Measurements from ENCODE around the gene NEU4. TPM values are rescaled to one million over a fixed set of nuclear protein-coding genes. Genes with fewer than 3 reads are reported as not detected.
"Not testable (repeated sequence)": the region's sequence is repeated elsewhere in the genome, so short reads cannot be mapped to it uniquely, and the experiment has no call there.

The NEU4 gene
- total RNA-seq, 1 experiment from 2014 or later: 3.9 TPM

GRCh38 chr2:241818229-241818942 lies 9.4 kb downstream of the NEU4 start:
- CTCF ChIA-PET: no interaction called here
- Mint-ChIP-seq H3K36me3 (ENCODE audit: insufficient read depth, unreplicated experiment) (peaks cover 16% of the 10 kb centered on the region), H3K9me3 (ENCODE audit: unreplicated experiment) (peaks cover 11% of the 10 kb centered on the region), H3K4me1 (ENCODE audit: low read depth, unreplicated experiment) (no peaks in the 10 kb centered on the region), H3K27ac (ENCODE audit: unreplicated experiment) (no peak overlapping the region), H3K4me3 (ENCODE audit: unreplicated experiment) (no peak overlapping the region), H3K27me3 (ENCODE audit: insufficient read depth, unreplicated experiment) (no peaks in the 10 kb centered on the region)
- TF ChIP-seq, protein P1, sequence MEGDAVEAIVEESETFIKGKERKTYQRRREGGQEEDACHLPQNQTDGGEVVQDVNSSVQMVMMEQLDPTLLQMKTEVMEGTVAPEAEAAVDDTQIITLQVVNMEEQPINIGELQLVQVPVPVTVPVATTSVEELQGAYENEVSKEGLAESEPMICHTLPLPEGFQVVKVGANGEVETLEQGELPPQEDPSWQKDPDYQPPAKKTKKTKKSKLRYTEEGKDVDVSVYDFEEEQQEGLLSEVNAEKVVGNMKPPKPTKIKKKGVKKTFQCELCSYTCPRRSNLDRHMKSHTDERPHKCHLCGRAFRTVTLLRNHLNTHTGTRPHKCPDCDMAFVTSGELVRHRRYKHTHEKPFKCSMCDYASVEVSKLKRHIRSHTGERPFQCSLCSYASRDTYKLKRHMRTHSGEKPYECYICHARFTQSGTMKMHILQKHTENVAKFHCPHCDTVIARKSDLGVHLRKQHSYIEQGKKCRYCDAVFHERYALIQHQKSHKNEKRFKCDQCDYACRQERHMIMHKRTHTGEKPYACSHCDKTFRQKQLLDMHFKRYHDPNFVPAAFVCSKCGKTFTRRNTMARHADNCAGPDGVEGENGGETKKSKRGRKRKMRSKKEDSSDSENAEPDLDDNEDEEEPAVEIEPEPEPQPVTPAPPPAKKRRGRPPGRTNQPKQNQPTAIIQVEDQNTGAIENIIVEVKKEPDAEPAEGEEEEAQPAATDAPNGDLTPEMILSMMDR (IDR thresholded peaks at IDR 0.05; ENCODE audit: insufficient read depth in 1 of 2, low read depth in 1 of 2, low read length in 1 of 2, severe bottlenecking in 1 of 2, unreplicated experiment in 1 of 2): no peak
- Histone ChIP-seq H3K9me3 (no peaks in the 10 kb centered on the region), H3K27me3 (replicated peaks; ENCODE audit: control insufficient read depth, insufficient read depth, low read length) (no peaks in the 10 kb centered on the region), H3K4me3 (ENCODE audit: low read depth, low read length) (no peak overlapping the region), H3K36me3 (ENCODE audit: control insufficient read depth, insufficient read depth, low read length) (no peaks in the 10 kb centered on the region), H3K4me1 (no peaks in the 10 kb centered on the region)
- no peak for DNase-seq
- POLR2A ChIA-PET: no interaction called here
- intact Hi-C loops (cut with micrococcal nuclease; ENCODE audit: unreplicated experiment): no loop called here
- no TSS peak for BruUV-seq (replicated peaks)

DNA sequence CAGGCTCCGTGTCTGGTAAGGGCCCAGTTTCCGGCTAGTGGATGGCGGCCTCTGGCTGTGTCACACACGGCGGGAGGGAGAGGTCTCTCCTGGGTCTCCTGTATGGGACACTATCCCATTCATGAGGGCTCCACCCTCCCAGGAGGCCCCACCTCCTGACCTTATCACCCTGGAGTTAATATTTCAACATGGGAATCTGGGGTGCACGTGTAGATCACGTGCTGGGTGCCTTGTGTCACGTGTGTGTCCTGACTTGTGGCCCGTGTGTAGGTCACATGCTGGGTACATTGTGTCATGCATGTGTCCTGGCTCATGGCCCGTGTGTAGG lies 9.9 kb downstream of the NEU4 start:
- no peak overlapping the region for H3K27ac Mint-ChIP-seq (ENCODE audit: unreplicated experiment)
- TF ChIP-seq, protein P1 (IDR thresholded peaks at IDR 0.05; ENCODE audit: insufficient read depth in 1 of 2, low read depth in 1 of 2, low read length in 1 of 2, severe bottlenecking in 1 of 2, unreplicated experiment in 1 of 2): no peak
- CTCF ChIA-PET: no interaction called here
- H3K9me3 Mint-ChIP-seq (ENCODE audit: unreplicated experiment): peaks cover 16% of the 10 kb centered on the region
- POLR2A ChIA-PET: no interaction called here
- H3K27me3 Mint-ChIP-seq (ENCODE audit: insufficient read depth, unreplicated experiment): peaks cover 4% of the 10 kb centered on the region
- no peaks in the 10 kb centered on the region for H3K9me3 ChIP-seq
- intact Hi-C loops (cut with micrococcal nuclease; ENCODE audit: unreplicated experiment): no loop called here
- peaks cover 21% of the 10 kb centered on the region for H3K36me3 Mint-ChIP-seq (ENCODE audit: insufficient read depth, unreplicated experiment)
- no peaks in the 10 kb centered on the region for H3K4me1 ChIP-seq
- no peak overlapping the region for H3K4me3 Mint-ChIP-seq (ENCODE audit: unreplicated experiment)
- no peak for DNase-seq
- H3K36me3 ChIP-seq (ENCODE audit: control insufficient read depth, insufficient read depth, low read length): no peaks in the 10 kb centered on the region
- no peaks in the 10 kb centered on the region for H3K4me1 Mint-ChIP-seq (ENCODE audit: low read depth, unreplicated experiment)
- no TSS peak for BruUV-seq (replicated peaks)
- H3K4me3 ChIP-seq (ENCODE audit: low read depth, low read length): no peak overlapping the region
- H3K27me3 ChIP-seq (replicated peaks; ENCODE audit: control insufficient read depth, insufficient read depth, low read length): no peaks in the 10 kb centered on the region

GRCh38 chr2:241819947-241820624 lies 11.1 kb downstream of the NEU4 start:
- H3K27ac Mint-ChIP-seq (ENCODE audit: unreplicated experiment); H3K27me3 Mint-ChIP-seq (ENCODE audit: insufficient read depth, unreplicated experiment); H3K4me1 Mint-ChIP-seq (ENCODE audit: low read depth, unreplicated experiment); H3K27me3 ChIP-seq (replicated peaks; ENCODE audit: control insufficient read depth, insufficient read depth, low read length); H3K4me3 Mint-ChIP-seq (ENCODE audit: unreplicated experiment); DNase-seq; intact Hi-C loops (cut with micrococcal nuclease; ENCODE audit: unreplicated experiment); CTCF ChIA-PET; BruUV-seq (replicated peaks); H3K36me3 ChIP-seq (ENCODE audit: control insufficient read depth, insufficient read depth, low read length); POLR2A ChIA-PET; H3K4me1 ChIP-seq; H3K4me3 ChIP-seq (ENCODE audit: low read depth, low read length); H3K9me3 ChIP-seq: not testable (repeated sequence)
- H3K36me3 Mint-ChIP-seq (ENCODE audit: insufficient read depth, unreplicated experiment): peaks cover 28% of the 10 kb centered on the region
- peaks cover 21% of the 10 kb centered on the region for H3K9me3 Mint-ChIP-seq (ENCODE audit: unreplicated experiment)

Data from Caco-2 (cell line).